Loucy (cell line): ENCODE measurements around the gene NKPD1.

ENCODE experiments used
- H2AFZ ChIP-seq: fragments of 200-600 bp; sonication (generic); 2 replicates; pipeline ENCODE4 v1.6.0; 2016; ENCODE audit warnings: antibody characterized with exemption, mild to moderate bottlenecking, low read length, moderate library complexity
- H3F3A ChIP-seq: fragments of 200-600 bp; 2 replicates; pipeline ENCODE4 v1.6.0; 2016; ENCODE audit warnings: antibody characterized with exemption, low read depth, mild to moderate bottlenecking
- H3K27me3 ChIP-seq: fragments of 200-600 bp; sonication (generic); 2 replicates; pipeline ENCODE4 v1.6.1; 2014; ENCODE audit warnings: low read length, mild to moderate bottlenecking; ENCODE audit not compliant: insufficient read depth, poor library complexity, severe bottlenecking
- H3K36me3 ChIP-seq: fragments of 200-600 bp; sonication (generic); 2 replicates; pipeline ENCODE4 v1.6.1; 2016; ENCODE audit warnings: low read length; ENCODE audit not compliant: insufficient read depth
- H3K4me1 ChIP-seq: fragments of 200-600 bp; sonication (generic); 2 replicates; pipeline ENCODE4 v1.5.1; 2014; ENCODE audit warnings: low read length, mild to moderate bottlenecking; ENCODE audit not compliant: insufficient read depth, poor library complexity, severe bottlenecking
- H3K4me2 ChIP-seq: fragments of 200-600 bp; sonication (generic); 2 replicates; pipeline ENCODE4 v1.6.0; 2014; ENCODE audit warnings: antibody characterized with exemption, low read length, low read depth, mild to moderate bottlenecking; ENCODE audit not compliant: poor library complexity, severe bottlenecking
- H3K4me3 ChIP-seq: fragments of 200-600 bp; sonication (generic); 2 replicates; pipeline ENCODE4 v1.5.1; 2014; ENCODE audit warnings: low read length, mild to moderate bottlenecking, mixed read lengths; ENCODE audit not compliant: poor library complexity, severe bottlenecking
- H3K79me2 ChIP-seq: fragments of 200-600 bp; sonication (generic); 2 replicates; pipeline ENCODE4 v1.6.1; 2014; ENCODE audit warnings: low read length; ENCODE audit not compliant: insufficient read depth
- H3K9ac ChIP-seq: fragments of 200-600 bp; sonication (generic); 2 replicates; pipeline ENCODE4 v1.6.0; 2014; ENCODE audit warnings: mild to moderate bottlenecking, low read depth, low read length, moderate library complexity; ENCODE audit not compliant: poor library complexity, severe bottlenecking
- H3K9me2 ChIP-seq: fragments of 200-600 bp; sonication (generic); replicated peaks from 2 replicates; pipeline ENCODE4 v1.6.1; 2016; ENCODE audit warnings: low read depth, low read length, mixed read lengths
- H3K9me3 ChIP-seq: fragments of 200-600 bp; sonication (generic); 2 replicates; pipeline ENCODE4 v1.6.1; 2014; ENCODE audit warnings: mild to moderate bottlenecking, antibody characterized with exemption, low read length, low read depth; ENCODE audit not compliant: insufficient read depth
- H4K20me1 ChIP-seq: fragments of 200-600 bp; sonication (generic); 2 replicates; pipeline ENCODE4 v1.6.0; 2014; ENCODE audit warnings: antibody characterized with exemption, low read length, mild to moderate bottlenecking; ENCODE audit not compliant: insufficient read depth, poor library complexity, severe bottlenecking
- CTCF ChIP-seq: fragments of 200-600 bp; sonication (generic); conservative IDR thresholded peaks from 2 replicates; pipeline ENCODE4 v1.5.1; 2014; ENCODE audit warnings: mild to moderate bottlenecking, antibody characterized with exemption, low read length
- EZH2phosphoT487 ChIP-seq: fragments of 200-600 bp; IDR thresholded peaks from 2 replicates; pipeline ENCODE4 v1.6.1; 2018; ENCODE audit warnings: antibody characterized with exemption, mild to moderate bottlenecking, moderate library complexity, borderline replicate concordance

The NKPD1 gene

GRCh38 chr19:45154064-45154827 lies 6.5 kb downstream of the NKPD1 start:
- no peaks in the 10 kb centered on the region for H3K9me2 ChIP-seq
- H3K4me1 ChIP-seq, result no peaks in the 10 kb centered on the region
- H3K4me2 ChIP-seq, result no peak overlapping the region
- TF ChIP-seq CTCF (no peak), EZH2phosphoT487 (no peak)
- no peak overlapping the region for H2AFZ ChIP-seq
- H3K79me2 ChIP-seq, result no peaks in the 10 kb centered on the region
- H3K9me3 ChIP-seq, result no peaks in the 10 kb centered on the region
- H4K20me1 ChIP-seq, result no peaks in the 10 kb centered on the region
- H3F3A ChIP-seq, result no peaks in the 10 kb centered on the region
- no peaks in the 10 kb centered on the region for H3K27me3 ChIP-seq
- H3K36me3 ChIP-seq, result no peaks in the 10 kb centered on the region
- H3K9ac ChIP-seq, result no peak overlapping the region
- no peak overlapping the region for H3K4me3 ChIP-seq

- no peaks in the 10 kb centered on the region for H4K20me1 ChIP-seq
- H3K36me3 ChIP-seq, result no peaks in the 10 kb centered on the region
- no peaks in the 10 kb centered on the region for H3F3A ChIP-seq
- no peaks in the 10 kb centered on the region for H3K4me1 ChIP-seq
- TF ChIP-seq CTCF, result no peak
- TF ChIP-seq EZH2phosphoT487, result no peak
- H3K9me2 ChIP-seq, result no peaks in the 10 kb centered on the region
- no peak overlapping the region for H2AFZ ChIP-seq
- no peak overlapping the region for H3K4me3 ChIP-seq
- no peak overlapping the region for H3K9ac ChIP-seq
- no peaks in the 10 kb centered on the region for H3K79me2 ChIP-seq
- no peak overlapping the region for H3K4me2 ChIP-seq
- no peaks in the 10 kb centered on the region for H3K27me3 ChIP-seq
- no peaks in the 10 kb centered on the region for H3K9me3 ChIP-seq
Observed at GRCh38 chr19:45153339-45154063, 7.3 kb downstream of the NKPD1 start.

GRCh38 chr19:45152504-45153338 lies 8.1 kb downstream of the NKPD1 start:
- Histone ChIP-seq H3K79me2 (no peaks in the 10 kb centered on the region), H3K4me2 (no peak overlapping the region), H3K9ac (no peak overlapping the region), H3K4me3 (no peak overlapping the region), H3F3A (no peaks in the 10 kb centered on the region), H3K4me1 (no peaks in the 10 kb centered on the region), H2AFZ (no peak overlapping the region), H3K9me2 (no peaks in the 10 kb centered on the region), H4K20me1 (no peaks in the 10 kb centered on the region), H3K36me3 (no peaks in the 10 kb centered on the region), H3K27me3 (no peaks in the 10 kb centered on the region), H3K9me3 (no peaks in the 10 kb centered on the region)
- TF ChIP-seq EZH2phosphoT487 (no peak), CTCF (no peak)
